ENCODE measurements around the gene TBC1D5.
"Not testable (repeated sequence)": the region's sequence is repeated elsewhere in the genome, so short reads cannot be mapped to it uniquely, and the experiment has no call there.

DNA sequence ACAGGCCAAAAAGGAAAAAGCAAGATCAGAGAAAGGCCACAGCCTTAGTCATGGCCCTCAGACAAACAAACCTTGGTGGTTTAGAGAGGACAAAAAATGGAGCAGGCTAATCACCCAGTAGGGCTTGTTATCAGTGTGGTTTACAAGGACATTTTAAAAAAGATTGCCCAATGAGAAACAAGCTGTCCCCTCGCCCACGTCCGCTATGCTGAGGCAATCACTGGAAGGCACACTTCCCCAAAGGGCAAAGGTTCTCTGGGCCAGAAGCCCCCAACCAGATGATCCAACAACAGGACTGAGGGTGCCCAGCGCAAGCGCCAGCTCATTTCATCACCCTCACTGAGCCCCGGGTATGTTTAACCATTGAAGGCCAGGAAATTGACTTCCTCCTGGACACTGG lies 34.9 kb upstream of the TBC1D5 start:
- not testable (repeated sequence) for TF ChIP-seq TAF1, POLR2A (IDR thresholded peaks at IDR 0.05; ENCODE audit: low read depth, low read length)
